Measurements from ENCODE around the gene C1orf115.
"Not testable (repeated sequence)": the region's sequence is repeated elsewhere in the genome, so short reads cannot be mapped to it uniquely, and the experiment has no call there.

The C1orf115 gene

DNA sequence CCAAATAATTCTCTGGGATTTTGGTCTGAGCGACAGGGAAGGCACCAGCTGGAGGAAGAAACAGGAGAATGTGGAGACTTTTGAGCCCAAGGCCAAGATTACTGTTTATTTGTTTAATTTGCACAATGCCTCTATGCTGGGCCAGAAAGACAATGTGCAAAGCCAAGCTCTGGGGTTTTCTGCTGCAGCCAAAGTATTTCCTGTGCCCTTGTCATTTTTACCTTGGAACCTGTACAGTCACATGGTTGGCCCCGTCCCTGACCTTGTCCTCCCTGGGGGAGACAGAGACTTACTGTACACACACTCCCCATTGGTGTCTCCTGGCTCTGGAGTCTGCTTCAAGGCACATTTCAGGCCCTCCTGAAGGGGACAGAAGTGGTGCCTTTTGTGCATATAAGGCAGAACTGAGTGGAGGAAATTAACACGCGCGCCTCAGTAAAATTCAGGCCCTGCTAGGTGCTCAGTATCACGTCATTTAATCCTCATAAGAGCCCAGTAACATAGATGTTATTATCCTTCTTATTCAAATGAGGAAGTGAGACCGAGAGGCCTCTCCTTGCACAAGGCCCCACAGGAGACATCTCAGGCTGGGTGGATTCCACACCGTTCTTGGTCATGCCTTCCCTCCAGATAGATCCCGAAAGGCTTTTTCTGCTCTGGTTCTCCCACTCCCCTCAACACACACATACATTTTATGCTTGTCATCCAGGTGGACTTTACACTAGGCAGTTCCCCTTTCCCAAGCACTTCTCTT, 21.1 kb downstream of the C1orf115 start:
- H3K4me3 ChIP-seq (ENCODE audit: low read depth, low read length), result no peak overlapping the region
- TF ChIP-seq POLR2A (IDR thresholded peaks at IDR 0.05; ENCODE audit: extremely low read depth, insufficient read length) (no peak), MAX (IDR thresholded peaks at IDR 0.05; ENCODE audit: low read depth, low read length) (no peak), MYC (IDR thresholded peaks at IDR 0.05; ENCODE audit: low read depth, low read length) (no peak)
- TF ChIP-seq, protein P1, sequence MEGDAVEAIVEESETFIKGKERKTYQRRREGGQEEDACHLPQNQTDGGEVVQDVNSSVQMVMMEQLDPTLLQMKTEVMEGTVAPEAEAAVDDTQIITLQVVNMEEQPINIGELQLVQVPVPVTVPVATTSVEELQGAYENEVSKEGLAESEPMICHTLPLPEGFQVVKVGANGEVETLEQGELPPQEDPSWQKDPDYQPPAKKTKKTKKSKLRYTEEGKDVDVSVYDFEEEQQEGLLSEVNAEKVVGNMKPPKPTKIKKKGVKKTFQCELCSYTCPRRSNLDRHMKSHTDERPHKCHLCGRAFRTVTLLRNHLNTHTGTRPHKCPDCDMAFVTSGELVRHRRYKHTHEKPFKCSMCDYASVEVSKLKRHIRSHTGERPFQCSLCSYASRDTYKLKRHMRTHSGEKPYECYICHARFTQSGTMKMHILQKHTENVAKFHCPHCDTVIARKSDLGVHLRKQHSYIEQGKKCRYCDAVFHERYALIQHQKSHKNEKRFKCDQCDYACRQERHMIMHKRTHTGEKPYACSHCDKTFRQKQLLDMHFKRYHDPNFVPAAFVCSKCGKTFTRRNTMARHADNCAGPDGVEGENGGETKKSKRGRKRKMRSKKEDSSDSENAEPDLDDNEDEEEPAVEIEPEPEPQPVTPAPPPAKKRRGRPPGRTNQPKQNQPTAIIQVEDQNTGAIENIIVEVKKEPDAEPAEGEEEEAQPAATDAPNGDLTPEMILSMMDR (IDR thresholded peaks at IDR 0.05; ENCODE audit: low read depth, low read length), result no peak
- DNase-seq (ENCODE audit: low read depth), result peak; percentile 49

GRCh38 chr1:220715986-220716385, 25.8 kb downstream of the C1orf115 start:
- H3K4me3 ChIP-seq (ENCODE audit: low read depth, low read length); DNase-seq (ENCODE audit: low read depth): not testable (repeated sequence)

GRCh38 chr1:220717800-220718640, 27.9 kb downstream of the C1orf115 start:
- DNase-seq (ENCODE audit: low read depth), result peak; percentile 14
- no peak overlapping the region for H3K4me3 ChIP-seq (ENCODE audit: low read depth, low read length)
- no peak for TF ChIP-seq MYC (IDR thresholded peaks at IDR 0.05; ENCODE audit: low read depth, low read length)
- TF ChIP-seq POLR2A (IDR thresholded peaks at IDR 0.05; ENCODE audit: extremely low read depth, insufficient read length), result no peak
- TF ChIP-seq, protein P1 (IDR thresholded peaks at IDR 0.05; ENCODE audit: low read depth, low read length), result no peak
- TF ChIP-seq MAX (IDR thresholded peaks at IDR 0.05; ENCODE audit: low read depth, low read length), result no peak

- H3K4me3 ChIP-seq (ENCODE audit: low read depth, low read length); DNase-seq (ENCODE audit: low read depth): not testable (repeated sequence)
Measured at GRCh38 chr1:220721266-220721665, 31.1 kb downstream of the C1orf115 start.

DNA sequence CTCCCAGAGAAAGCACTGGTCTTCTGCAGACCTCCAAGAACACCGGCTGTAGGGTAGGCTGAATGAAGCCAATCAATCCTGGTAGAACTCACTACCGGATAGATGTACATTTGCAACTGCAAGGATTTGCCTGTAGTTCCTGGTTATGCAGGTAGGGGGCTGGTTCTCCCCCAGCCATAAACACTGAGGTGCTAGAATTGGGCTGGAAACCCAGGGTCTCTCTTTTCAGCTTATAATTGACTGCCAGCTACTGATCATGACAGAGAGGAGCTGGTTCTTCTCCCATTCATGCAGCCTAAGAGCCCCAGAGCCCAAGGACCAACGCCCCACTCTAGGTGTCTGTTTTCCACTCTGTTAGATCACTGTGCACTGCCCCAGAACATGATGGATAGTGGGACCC, 36.5 kb downstream of the C1orf115 start:
- TF ChIP-seq, protein P1 (IDR thresholded peaks at IDR 0.05; ENCODE audit: low read depth, low read length), result peak; percentile 39
- no peak for TF ChIP-seq MAX (IDR thresholded peaks at IDR 0.05; ENCODE audit: low read depth, low read length)
- no peak for DNase-seq (ENCODE audit: low read depth)
- no peak overlapping the region for H3K4me3 ChIP-seq (ENCODE audit: low read depth, low read length)

- no peak for TF ChIP-seq MYC (IDR thresholded peaks at IDR 0.05; ENCODE audit: low read depth, low read length)
- TF ChIP-seq MAX (IDR thresholded peaks at IDR 0.05; ENCODE audit: low read depth, low read length), result no peak
- TF ChIP-seq, protein P1 (IDR thresholded peaks at IDR 0.05; ENCODE audit: low read depth, low read length), result no peak
- no peak for TF ChIP-seq POLR2A (IDR thresholded peaks at IDR 0.05; ENCODE audit: extremely low read depth, insufficient read length)
- DNase-seq (ENCODE audit: low read depth), result no peak
- no peak overlapping the region for H3K4me3 ChIP-seq (ENCODE audit: low read depth, low read length)
Measured at GRCh38 chr1:220727519-220727918, 37.4 kb downstream of the C1orf115 start.

Data from NB4 (cell line).